Panc1 (cell line): ENCODE measurements around the gene NPAS2.

Source experiments
- CTCF ChIP-seq: fragments of 450-650 bp; IDR thresholded peaks from 2 replicates; pipeline ENCODE4 v1.5.1; 2017; ENCODE audit warnings: mild to moderate bottlenecking
- POLR2AphosphoS5 ChIP-seq: IDR thresholded peaks from 2 replicates; pipeline ENCODE4 v1.6.1; 2012; ENCODE audit warnings: mild to moderate bottlenecking, low read depth, low read length, moderate library complexity
- SIN3A ChIP-seq: IDR thresholded peaks from 2 replicates; pipeline ENCODE4 v1.6.1; 2012; ENCODE audit warnings: low read depth, mild to moderate bottlenecking, low read length, moderate library complexity, borderline replicate concordance; ENCODE audit not compliant: insufficient read depth

- no peak for TF ChIP-seq CTCF
- no peak for TF ChIP-seq POLR2AphosphoS5
- TF ChIP-seq SIN3A, result no peak
Observed at GRCh38 chr2:100781009-100781325, 39.0 kb upstream of the NPAS2 start.
